Urinary bladder (tissue), 4 donors: ENCODE results near the gene CTIF. TPM values are rescaled to one million over a fixed set of nuclear protein-coding genes. Genes with fewer than 3 reads are reported as not detected.

Experiments used
- DNase-seq: peaks from one replicate; pipeline ENCODE4 v3.0.0-alpha.2; 2015; ENCODE audit errors: extremely low spot score
- H3K27ac ChIP-seq: one replicate; pipeline ENCODE4 v1.5.1; 2013; ENCODE audit warnings: low read depth, mild to moderate bottlenecking, moderate library complexity
- H3K36me3 ChIP-seq: one replicate; pipeline ENCODE4 v1.6.1; 2013; ENCODE audit warnings: mild to moderate bottlenecking, moderate library complexity; ENCODE audit not compliant: insufficient read depth
- H3K4me1 ChIP-seq: one replicate; pipeline ENCODE4 v1.6.1; 2013; ENCODE audit warnings: mild to moderate bottlenecking, moderate library complexity; ENCODE audit not compliant: insufficient read depth
- H3K4me3 ChIP-seq: one replicate; pipeline ENCODE4 v1.5.1; 2013; ENCODE audit warnings: low read depth, low read length
- WGBS: extraction: QIAGEN DNeasy Blood & Tissue Kit; methylation state at CpG from one replicate; pipeline ENCODE4 v1.1.7; 2013; 5-methylcytosine and 5-hydroxymethylcytosine counted together
- polyA plus RNA-seq: library from polyadenylated mRNA; stranded (reverse); fragments of 200-250 nt; gene quantifications from one replicate; pipeline ENCODE4 v1.2.3, GENCODE V29; 2013
- total RNA-seq: library from RNA; depleted of rRNA; stranded (reverse); fragments of >200 nt; gene quantifications from one replicate; pipeline ENCODE4 v1.2.3, GENCODE V29; 2014
- donor health status: healthy with polysubstance abuse.
- donor health status: healthy.

Gene CTIF
- total and polyA plus RNA-seq, 2 donors, result 26.6 to 50.3 TPM

GRCh38 chr18:48667276-48668254, 128.7 kb downstream of the CTIF start:
- 91% methylated on average over 13 of the region's 13 CpGs for WGBS
- H3K36me3 ChIP-seq, result no peaks in the 10 kb centered on the region
- no peak overlapping the region for H3K4me3 ChIP-seq
- no peak for DNase-seq
- no peak overlapping the region for H3K27ac ChIP-seq
- H3K4me1 ChIP-seq, result no peaks in the 10 kb centered on the region

GRCh38 chr18:48668466-48669179, 129.8 kb downstream of the CTIF start:
- no peak for DNase-seq
- WGBS, result 89% methylated on average over 15 of the region's 15 CpGs
- H3K36me3 ChIP-seq, result no peaks in the 10 kb centered on the region

GRCh38 chr18:48669180-48669675, 130.4 kb downstream of the CTIF start:
- 90% methylated on average over 3 of the region's 3 CpGs for WGBS

More at GRCh38 chr18:48668466-48669179, 129.8 kb downstream of the CTIF start:
- Histone ChIP-seq H3K4me1 (no peaks in the 10 kb centered on the region), H3K4me3 (no peak overlapping the region), H3K27ac (no peak overlapping the region)

GRCh38 chr18:48669991-48670750, 131.3 kb downstream of the CTIF start:
- Histone ChIP-seq H3K27ac (no peak overlapping the region), H3K4me1 (no peaks in the 10 kb centered on the region), H3K36me3 (no peaks in the 10 kb centered on the region), H3K4me3 (no peak overlapping the region)
- no peak for DNase-seq
- 97% methylated on average over 7 of the region's 7 CpGs for WGBS

More at GRCh38 chr18:48669180-48669675, 130.4 kb downstream of the CTIF start:
- Histone ChIP-seq H3K4me1 (no peaks in the 10 kb centered on the region), H3K36me3 (no peaks in the 10 kb centered on the region), H3K27ac (no peak overlapping the region), H3K4me3 (no peak overlapping the region)
- no peak for DNase-seq

- H3K4me1 ChIP-seq, result no peaks in the 10 kb centered on the region
- H3K4me3 ChIP-seq, result no peak overlapping the region
- H3K36me3 ChIP-seq, result no peaks in the 10 kb centered on the region
- DNase-seq, result no peak
- no peak overlapping the region for H3K27ac ChIP-seq
- WGBS, result 97% methylated on average over 4 of the region's 4 CpGs
These were observed 132.1 kb downstream of the CTIF start for GRCh38 chr18:48670751-48671560.

- H3K36me3 ChIP-seq, result no peaks in the 10 kb centered on the region
- no peak overlapping the region for H3K4me3 ChIP-seq
- 97% methylated on average over 1 of the region's 1 CpG for WGBS
- no peaks in the 10 kb centered on the region for H3K4me1 ChIP-seq
- DNase-seq, result no peak
- no peak overlapping the region for H3K27ac ChIP-seq
These were observed 132.7 kb downstream of the CTIF start for GRCh38 chr18:48671561-48671945.

- 90% methylated on average over 6 of the region's 6 CpGs for WGBS
- no peak overlapping the region for H3K4me3 ChIP-seq
- H3K4me1 ChIP-seq, result no peaks in the 10 kb centered on the region
- no peak overlapping the region for H3K27ac ChIP-seq
- no peak for DNase-seq
- no peaks in the 10 kb centered on the region for H3K36me3 ChIP-seq
These were observed 134.0 kb downstream of the CTIF start for GRCh38 chr18:48672671-48673340.

- H3K27ac ChIP-seq, result no peak overlapping the region
- 76% methylated on average over 3 of the region's 3 CpGs for whole genome bisulfite sequencing
- no peaks in the 10 kb centered on the region for H3K36me3 ChIP-seq
- no peak for DNase-seq
- H3K4me3 ChIP-seq, result no peak overlapping the region
- no peaks in the 10 kb centered on the region for H3K4me1 ChIP-seq
These were observed 134.6 kb downstream of the CTIF start for GRCh38 chr18:48673456-48673852.

GRCh38 chr18:48673853-48674721, 135.3 kb downstream of the CTIF start:
- Histone ChIP-seq H3K27ac (no peak overlapping the region), H3K4me1 (no peaks in the 10 kb centered on the region), H3K36me3 (no peaks in the 10 kb centered on the region), H3K4me3 (no peak overlapping the region)
- no peak for DNase-seq
- 70% methylated on average over 9 of the region's 9 CpGs for WGBS

GRCh38 chr18:48674758-48675351, 136.0 kb downstream of the CTIF start:
- Histone ChIP-seq H3K4me3 (no peak overlapping the region), H3K36me3 (no peaks in the 10 kb centered on the region), H3K4me1 (no peaks in the 10 kb centered on the region), H3K27ac (no peak overlapping the region)
- DNase-seq, result no peak
- 85% methylated on average over 4 of the region's 4 CpGs for WGBS

GRCh38 chr18:48675352-48675761, 136.5 kb downstream of the CTIF start:
- 11% methylated on average over 10 of the region's 10 CpGs for WGBS
- DNase-seq, result no peak
- H3K27ac ChIP-seq, result no peak overlapping the region

More at GRCh38 chr18:48675352-48675761, 136.5 kb downstream of the CTIF start:
- H3K4me1 ChIP-seq, result no peaks in the 10 kb centered on the region
- H3K36me3 ChIP-seq, result no peaks in the 10 kb centered on the region
- no peak overlapping the region for H3K4me3 ChIP-seq
